Measurements from ENCODE around the gene GDI1.
"Not testable (repeated sequence)": the region's sequence is repeated elsewhere in the genome, so short reads cannot be mapped to it uniquely, and the experiment has no call there.

The GDI1 gene

GRCh38 chrX:154436983-154437752 lies at the start of gene GDI1:
TSS of gene GDI1 (plus strand) at chrX:154437154. CDS start at chrX:154437255, 101 bp downstream.
- peak; percentile 38 for DNase-seq (ENCODE audit: low spot score)

- not testable (repeated sequence) for DNase-seq (ENCODE audit: low spot score)
These were observed 48.9 kb upstream of the GDI1 start for GRCh38 chrX:154388094-154388493.

DNA sequence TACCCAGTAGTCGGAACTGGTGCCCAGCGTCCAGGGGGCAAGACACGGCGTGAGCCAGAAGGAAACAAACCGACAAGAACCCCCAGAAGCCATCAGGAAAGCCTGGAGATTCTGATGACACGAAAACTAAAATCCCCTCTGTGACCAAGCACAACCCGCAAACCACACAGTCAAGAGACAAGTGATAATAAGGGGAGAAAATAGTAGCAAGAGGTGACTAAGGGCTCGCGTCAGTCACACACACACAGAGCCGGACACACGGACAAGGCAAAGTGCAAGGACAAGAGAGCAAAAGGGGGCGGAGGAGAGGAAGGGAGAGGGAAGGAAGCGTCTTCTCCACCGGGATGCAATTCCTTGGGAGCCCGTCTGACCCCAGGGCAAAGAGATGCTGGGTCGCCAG lies 48.3 kb upstream of the GDI1 start:
- not testable (repeated sequence) for DNase-seq (ENCODE audit: low spot score)

DNA sequence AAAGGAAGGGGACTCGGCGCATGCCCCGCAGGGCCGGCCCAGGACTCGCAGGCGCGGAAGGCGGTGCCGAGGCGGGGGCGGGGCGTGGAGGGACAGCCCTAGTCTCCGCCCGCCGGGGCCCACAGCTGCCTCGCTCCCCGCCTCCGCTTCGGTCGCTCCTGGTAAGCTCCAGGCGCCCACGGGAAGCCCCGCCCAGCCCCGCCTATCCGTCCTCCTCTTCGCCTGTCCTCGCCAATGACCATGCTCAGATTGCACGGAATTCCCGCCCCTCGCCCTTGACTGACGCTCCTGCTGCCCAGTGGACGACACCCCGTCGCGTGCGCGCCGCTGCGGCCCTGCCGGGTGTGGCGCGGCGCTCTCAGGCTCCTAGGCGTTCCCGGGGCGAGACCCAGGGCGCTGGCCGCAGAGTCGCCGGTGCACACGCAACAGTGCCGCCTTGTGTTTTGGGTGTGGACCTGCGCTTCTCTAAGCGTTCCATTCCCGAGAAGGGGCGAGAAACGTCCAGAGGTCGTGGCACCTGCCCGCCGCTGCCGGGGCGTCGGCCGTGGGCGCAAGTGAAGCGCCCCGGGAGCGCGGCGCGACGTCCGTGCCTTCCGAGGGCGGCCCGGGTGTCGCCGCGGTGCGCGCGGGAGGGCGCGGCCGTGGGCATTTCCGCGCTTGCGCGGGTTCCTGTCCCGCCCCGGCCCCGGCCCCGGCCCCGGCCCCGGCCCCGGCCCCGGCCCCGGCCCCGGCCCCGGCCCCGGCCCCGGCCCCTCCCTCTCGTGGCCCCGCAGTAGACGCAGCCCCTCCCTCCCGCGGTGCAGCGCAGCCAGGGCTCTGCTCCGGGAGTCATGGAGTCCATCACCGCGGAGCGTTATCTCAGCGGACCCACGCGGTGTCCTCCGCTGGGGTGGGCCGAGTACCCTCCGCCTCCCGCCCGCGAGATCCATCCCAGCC lies 46.9 kb upstream of the GDI1 start:
- not testable (repeated sequence) for DNase-seq (ENCODE audit: low spot score)

DNA sequence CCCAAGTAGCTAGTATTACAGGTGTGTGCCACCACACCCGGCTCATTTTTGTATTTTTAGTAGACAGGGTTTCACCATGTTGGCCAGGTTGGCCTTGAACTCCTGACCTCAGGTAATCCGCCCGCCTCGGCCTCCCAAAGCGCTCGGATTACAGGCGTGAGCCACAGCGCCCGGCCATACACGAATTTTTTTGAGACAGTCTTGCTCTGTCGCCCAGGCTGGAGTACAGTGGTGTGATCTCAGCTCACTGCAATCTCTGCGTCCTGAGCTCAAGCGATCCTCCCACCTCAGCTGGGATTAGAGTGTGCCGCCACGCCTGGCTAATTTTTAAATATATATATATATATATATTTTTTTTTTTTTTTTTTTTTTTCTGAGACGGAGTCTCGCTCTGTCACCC lies 40.6 kb upstream of the GDI1 start:
- DNase-seq (ENCODE audit: low spot score), result not testable (repeated sequence)

- DNase-seq (ENCODE audit: low spot score), result peak; percentile 46
These were observed 39.7 kb upstream of the GDI1 start for GRCh38 chrX:154396973-154397887.

GRCh38 chrX:154397888-154398667 lies 38.9 kb upstream of the GDI1 start, which contains the start of gene RPL10:
TSS of gene RPL10 (plus strand) at chrX:154398377. CDS start at chrX:154398520, 143 bp downstream.
- DNase-seq (ENCODE audit: low spot score), result peak; percentile 97

DNA sequence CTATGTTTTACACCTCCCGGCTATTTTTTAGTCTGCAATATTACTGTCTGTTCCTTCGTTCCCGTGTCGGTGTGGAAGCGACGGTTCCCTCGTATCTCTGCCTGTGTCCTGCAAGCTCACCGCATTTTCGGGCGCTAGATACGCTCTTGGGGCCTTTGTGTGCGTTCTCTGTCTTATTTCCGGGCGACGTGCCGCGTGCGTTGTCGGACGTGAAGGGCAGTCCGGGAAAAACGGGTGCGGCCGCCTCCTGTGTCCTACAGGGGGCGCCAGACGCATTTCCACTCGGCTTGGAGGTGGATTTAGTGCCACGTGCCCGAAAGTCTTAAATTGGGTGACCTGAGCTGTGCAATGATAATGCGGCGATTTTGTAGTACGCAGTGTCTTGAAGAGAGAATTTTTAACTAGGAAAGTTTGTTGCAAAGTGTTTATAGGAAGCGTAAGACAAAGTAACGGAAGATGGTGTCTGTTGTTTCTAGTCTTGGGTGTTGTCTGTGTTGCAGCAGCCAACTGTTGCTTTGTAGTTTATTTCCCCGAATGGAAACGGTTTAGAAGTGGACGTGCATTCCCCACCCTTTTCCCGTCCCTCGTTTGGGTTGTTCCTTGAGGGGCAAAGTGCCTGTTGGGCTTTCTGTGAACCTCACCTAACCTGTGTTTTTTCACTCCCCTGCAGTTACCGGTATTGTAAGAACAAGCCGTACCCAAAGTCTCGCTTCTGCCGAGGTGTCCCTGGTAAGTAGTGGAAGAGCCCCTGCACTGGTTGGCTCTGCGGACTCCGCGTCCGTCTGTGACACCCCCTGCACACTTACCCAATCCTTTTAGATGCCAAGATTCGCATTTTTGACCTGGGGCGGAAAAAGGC lies 38.1 kb upstream of the GDI1 start:
- peak; percentile 32 for DNase-seq (ENCODE audit: low spot score)

DNA sequence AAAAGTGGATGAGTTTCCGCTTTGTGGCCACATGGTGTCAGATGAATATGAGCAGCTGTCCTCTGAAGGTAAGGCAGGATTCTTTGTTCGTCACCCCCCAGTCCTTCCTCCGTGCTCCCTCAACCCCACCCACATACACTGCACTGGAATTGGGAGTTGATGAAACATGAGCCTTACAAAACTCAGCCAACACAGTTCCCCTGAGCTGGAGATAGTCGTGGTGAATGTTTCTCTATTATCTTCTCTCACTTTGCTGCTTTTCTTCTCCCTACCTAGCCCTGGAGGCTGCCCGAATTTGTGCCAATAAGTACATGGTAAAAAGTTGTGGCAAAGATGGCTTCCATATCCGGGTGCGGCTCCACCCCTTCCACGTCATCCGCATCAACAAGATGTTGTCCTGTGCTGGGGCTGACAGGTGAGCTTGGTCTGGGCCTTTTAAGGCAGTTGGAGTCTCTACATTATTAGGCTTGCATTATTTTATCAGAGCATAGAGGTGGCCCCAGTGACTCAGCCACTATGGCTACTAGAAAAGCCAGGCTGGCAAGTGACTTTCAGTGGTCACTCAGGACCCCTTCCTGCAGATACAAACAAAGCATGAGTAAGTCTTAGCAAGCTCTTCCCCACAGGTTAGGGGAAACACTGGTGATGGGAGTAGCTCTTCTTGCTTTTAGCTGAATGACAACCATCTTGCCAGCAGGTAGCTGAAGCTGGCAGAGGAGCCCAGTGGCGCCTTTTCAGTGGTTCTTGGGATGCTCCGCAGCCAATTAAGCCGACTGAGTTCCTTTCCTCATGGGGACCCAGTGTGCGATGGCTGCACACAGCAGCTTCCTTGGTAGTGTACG lies 37.2 kb upstream of the GDI1 start:
- no peak for DNase-seq (ENCODE audit: low spot score)

DNA sequence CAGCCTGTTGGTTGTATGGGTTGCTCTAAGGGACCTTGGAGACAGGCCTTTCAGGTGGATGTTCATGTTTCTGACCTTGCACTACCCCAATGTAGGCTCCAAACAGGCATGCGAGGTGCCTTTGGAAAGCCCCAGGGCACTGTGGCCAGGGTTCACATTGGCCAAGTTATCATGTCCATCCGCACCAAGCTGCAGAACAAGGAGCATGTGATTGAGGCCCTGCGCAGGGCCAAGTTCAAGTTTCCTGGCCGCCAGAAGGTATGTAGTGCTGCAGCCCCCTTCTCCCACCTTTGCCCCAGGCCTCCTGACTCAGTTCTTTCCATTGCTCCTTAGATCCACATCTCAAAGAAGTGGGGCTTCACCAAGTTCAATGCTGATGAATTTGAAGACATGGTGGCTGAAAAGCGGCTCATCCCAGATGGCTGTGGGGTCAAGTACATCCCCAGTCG lies 36.6 kb upstream of the GDI1 start:
- not testable (repeated sequence) for DNase-seq (ENCODE audit: low spot score)

GRCh38 chrX:154401045-154401799 lies 35.7 kb upstream of the GDI1 start:
- no peak for DNase-seq (ENCODE audit: low spot score)

DNA sequence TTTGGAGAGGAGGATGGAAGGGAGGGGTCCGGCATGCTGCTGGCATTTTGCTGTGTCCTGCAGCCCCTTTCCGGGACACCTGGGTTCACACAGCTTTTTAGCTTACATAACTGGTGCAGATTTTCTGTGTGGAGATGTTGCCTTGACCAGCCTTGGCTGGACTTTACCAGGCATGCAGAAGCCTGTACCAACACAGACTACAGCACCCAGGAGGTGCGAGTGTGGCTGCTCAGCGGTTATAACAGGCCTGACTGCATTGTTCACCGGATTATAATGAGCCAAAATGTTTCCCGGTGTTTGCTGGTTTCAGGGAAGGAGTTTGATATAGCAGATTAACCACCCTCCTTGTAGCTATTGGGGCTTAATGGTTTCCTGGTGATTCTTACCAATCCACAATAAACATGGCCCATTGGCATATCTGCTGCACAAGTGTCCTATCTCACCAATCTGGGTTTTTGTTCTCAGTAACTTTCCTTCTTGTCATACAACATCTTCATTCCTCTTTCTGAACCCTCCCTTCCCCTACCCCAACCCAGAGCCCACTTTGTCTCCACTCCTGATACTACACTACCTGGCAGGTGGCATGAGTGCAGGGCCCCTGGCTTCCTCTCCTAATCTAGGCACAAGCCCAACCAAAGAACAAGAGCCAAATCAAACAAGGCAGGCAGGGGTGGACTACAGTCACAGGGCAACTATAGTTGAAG lies 34.9 kb upstream of the GDI1 start:
- no peak for DNase-seq (ENCODE audit: low spot score)

DNA sequence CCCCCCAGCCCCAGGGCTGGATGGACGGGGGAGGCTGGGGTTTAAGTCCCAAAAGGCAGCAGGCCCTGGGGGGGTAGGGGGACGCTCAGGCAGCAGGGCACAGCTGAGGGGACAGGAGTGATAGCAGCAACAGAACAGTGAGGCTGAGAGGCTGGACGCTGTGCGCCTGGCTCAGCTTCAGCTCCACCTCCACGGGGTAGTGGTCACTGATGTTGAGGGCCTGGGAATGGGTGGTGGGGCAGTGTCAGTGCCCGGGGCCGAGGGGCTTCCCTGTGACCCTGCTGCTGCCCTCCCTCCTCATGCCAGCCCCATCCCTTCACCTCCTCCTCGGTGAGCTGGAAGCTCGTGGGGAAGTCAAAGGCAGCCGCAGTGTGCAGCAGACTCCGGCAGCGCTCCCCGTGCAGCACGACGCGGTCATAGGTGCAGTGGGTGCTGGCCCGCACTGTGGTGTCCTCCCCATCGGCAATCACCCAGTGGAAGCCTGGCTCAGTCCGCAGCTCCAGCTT lies 34.3 kb upstream of the GDI1 start:
- no peak for DNase-seq (ENCODE audit: low spot score)

GRCh38 chrX:154403192-154403591 lies 33.8 kb upstream of the GDI1 start:
- no peak for DNase-seq (ENCODE audit: low spot score)

DNA sequence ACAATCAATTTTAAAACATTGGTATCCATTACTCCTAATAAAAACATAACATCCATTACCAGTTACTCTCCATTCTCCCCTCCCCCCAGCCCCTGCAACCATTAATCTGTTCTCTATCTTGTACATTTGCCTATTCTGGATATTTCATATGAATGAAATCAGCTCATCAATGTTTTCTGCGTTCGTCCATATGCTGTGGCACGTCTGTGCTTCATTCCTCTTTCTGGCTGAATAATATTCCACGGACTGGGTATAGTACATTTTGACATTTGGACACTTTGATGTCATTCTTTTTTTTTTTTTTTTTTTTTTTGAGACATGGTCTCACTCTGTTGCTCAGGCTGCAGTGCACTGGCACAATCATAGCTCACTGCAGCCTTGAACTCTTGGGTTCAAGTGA lies 33.1 kb upstream of the GDI1 start:
- DNase-seq (ENCODE audit: low spot score), result no peak

GRCh38 chrX:154404625-154405192 lies 32.2 kb upstream of the GDI1 start:
- no peak for DNase-seq (ENCODE audit: low spot score)

- no peak for DNase-seq (ENCODE audit: low spot score)
These were observed 28.2 kb upstream of the GDI1 start for GRCh38 chrX:154408659-154409221.

Measured in AG08395 (cell line).